Measurements from ENCODE around the gene MGRN1. TPM values are rescaled to one million over a fixed set of nuclear protein-coding genes. Genes with fewer than 3 reads are reported as not detected.

Gene MGRN1
- total RNA-seq, 4 donors from 2014 or later: 40.3 to 75.6 (median 48.5) TPM

- H3K27ac ChIP-seq (replicated peaks in 1 of 4): peak overlapping the region; percentile 84 to 94 (median 91)
- peaks cover 32 to 48% (median 42%) of the 10 kb centered on the region in 4 donors for H3K4me1 ChIP-seq
- H3K4me3 ChIP-seq: no peak overlapping the region
- DNase-seq (ENCODE audit: extremely low spot score): no peak
- peaks cover 32 to 56% (median 55%) of the 10 kb centered on the region in 4 donors for H3K36me3 ChIP-seq
- WGBS: 52% methylated on average over 11 of the region's 12 CpGs
- no peaks in the 10 kb centered on the region for H3K9me3 ChIP-seq
- H3K27me3 ChIP-seq: no peaks in the 10 kb centered on the region
- intact Hi-C loops (cut with DNase I): no loop called here
- TF ChIP-seq POLR2AphosphoS5 (IDR thresholded peaks at IDR 0.05) (no peak), EP300 (IDR thresholded peaks at IDR 0.05) (no peak), POLR2A (IDR thresholded peaks at IDR 0.05; ENCODE audit: low read depth) (no peak), CTCF (IDR thresholded peaks at IDR 0.05) (no peak)
Measured at GRCh38 chr16:4695473-4696171, 71.0 kb downstream of the MGRN1 start.

- no peak for TF ChIP-seq CTCF (IDR thresholded peaks at IDR 0.05)
- TF ChIP-seq POLR2AphosphoS5 (IDR thresholded peaks at IDR 0.05): peak; percentile 7 to 37
- H3K27me3 ChIP-seq: no peaks in the 10 kb centered on the region
- DNase-seq (ENCODE audit: extremely low spot score): no peak
- H3K36me3 ChIP-seq: peaks cover 39 to 63% (median 60%) of the 10 kb centered on the region in 4 donors
- no peaks in the 10 kb centered on the region for H3K9me3 ChIP-seq
- 46% methylated on average over 18 of the region's 19 CpGs for WGBS
- peaks cover 32 to 48% (median 39%) of the 10 kb centered on the region in 4 donors for H3K4me1 ChIP-seq
- H3K4me3 ChIP-seq: no peak overlapping the region
- intact Hi-C loops (cut with DNase I): no loop called here
- peak overlapping the region in 3 of 4 donors; percentile 63 to 94 (median 84) for H3K27ac ChIP-seq (replicated peaks in 1 of 4)
Measured at GRCh38 chr16:4696172-4696904, 71.7 kb downstream of the MGRN1 start.

GRCh38 chr16:4696905-4697847 is 72.5 kb downstream of the MGRN1 start:
- TF ChIP-seq CTCF (IDR thresholded peaks at IDR 0.05) (no peak), POLR2AphosphoS5 (IDR thresholded peaks at IDR 0.05) (no peak), EP300 (IDR thresholded peaks at IDR 0.05) (no peak), POLR2A (IDR thresholded peaks at IDR 0.05; ENCODE audit: low read depth) (no peak)
- peaks cover 32 to 44% (median 39%) of the 10 kb centered on the region in 4 donors for H3K4me1 ChIP-seq
- peaks cover 46 to 72% (median 69%) of the 10 kb centered on the region in 4 donors for H3K36me3 ChIP-seq
- H3K9me3 ChIP-seq: no peaks in the 10 kb centered on the region
- no peaks in the 10 kb centered on the region for H3K27me3 ChIP-seq
- 83% methylated on average over 15 of the region's 33 CpGs for WGBS
- intact Hi-C loops (cut with DNase I): no loop called here
- no peak for DNase-seq (ENCODE audit: extremely low spot score)
- no peak overlapping the region for H3K4me3 ChIP-seq
- H3K27ac ChIP-seq (replicated peaks in 1 of 4): peak overlapping the region in 3 of 4 donors; percentile 58 to 84 (median 63)

- Histone ChIP-seq H3K4me1 (peaks cover 29 to 37% (median 34%) of the 10 kb centered on the region in 4 donors), H3K9me3 (no peaks in the 10 kb centered on the region), H3K4me3 (no peak overlapping the region), H3K27me3 (no peaks in the 10 kb centered on the region), H3K27ac (replicated peaks in 1 of 4) (no peak overlapping the region), H3K36me3 (peaks cover 49 to 75% (median 74%) of the 10 kb centered on the region in 4 donors)
- intact Hi-C loops (cut with DNase I): no loop called here
- WGBS: 83% methylated on average over 6 of the region's 9 CpGs
- DNase-seq (ENCODE audit: extremely low spot score): no peak
- TF ChIP-seq POLR2AphosphoS5 (IDR thresholded peaks at IDR 0.05): no peak
- TF ChIP-seq POLR2A (IDR thresholded peaks at IDR 0.05; ENCODE audit: low read depth): no peak
- TF ChIP-seq CTCF (IDR thresholded peaks at IDR 0.05): no peak
- no peak for TF ChIP-seq EP300 (IDR thresholded peaks at IDR 0.05)
Measured at GRCh38 chr16:4697848-4698291, 73.2 kb downstream of the MGRN1 start.

All from esophagus muscularis mucosa (tissue), 4 donors.